C4-2B (cell line): Measurements from ENCODE around the gene MAP2K3.

Source experiments
- ZFX ChIP-seq: fragments of 450-650 bp; IDR thresholded peaks from 2 replicates; pipeline ENCODE4 v1.6.1; 2017
- TF ChIP-seq, protein P1 (sequence below): fragments of 450-650 bp; conservative IDR thresholded peaks from 2 replicates; pipeline ENCODE4 v1.5.1; 2017; ENCODE audit warnings: mild to moderate bottlenecking

DNA sequence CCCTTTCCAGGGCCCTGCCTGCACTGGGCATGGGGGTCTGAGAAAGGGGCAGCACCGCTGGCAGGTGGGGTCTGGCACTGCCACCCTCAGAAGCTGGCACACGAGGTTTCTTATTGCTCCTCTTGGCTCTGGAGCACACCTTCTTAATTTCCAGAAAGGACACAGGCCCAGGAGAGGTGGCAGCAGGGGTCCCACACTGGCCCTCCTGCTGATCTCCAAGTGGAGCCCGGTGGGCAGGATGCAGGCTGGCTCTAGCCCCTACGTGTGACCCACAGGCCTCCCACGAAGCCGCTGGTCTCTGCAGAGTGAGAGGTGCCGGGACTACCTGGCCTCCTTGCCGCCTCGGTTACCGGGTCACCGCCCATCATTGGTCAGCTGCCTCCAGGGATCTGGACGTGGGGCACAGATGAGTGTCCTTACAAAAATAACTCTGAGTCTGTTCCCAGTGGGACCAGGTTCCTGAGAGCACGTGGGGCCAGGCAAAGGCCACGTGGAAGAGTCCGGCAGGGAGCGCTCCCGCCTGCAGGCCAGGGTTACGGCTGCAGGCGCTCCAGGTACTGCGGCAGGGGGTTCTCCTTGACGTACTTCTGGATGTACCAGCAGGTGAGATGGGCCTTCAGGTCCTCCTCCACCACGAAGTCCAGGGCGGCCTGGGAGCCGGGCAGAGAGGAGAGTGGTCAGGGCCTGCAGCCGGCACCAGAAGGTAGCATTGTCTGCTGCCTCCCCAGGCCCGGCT, 41.6 kb upstream of the MAP2K3 start:
- TF ChIP-seq, protein P1, sequence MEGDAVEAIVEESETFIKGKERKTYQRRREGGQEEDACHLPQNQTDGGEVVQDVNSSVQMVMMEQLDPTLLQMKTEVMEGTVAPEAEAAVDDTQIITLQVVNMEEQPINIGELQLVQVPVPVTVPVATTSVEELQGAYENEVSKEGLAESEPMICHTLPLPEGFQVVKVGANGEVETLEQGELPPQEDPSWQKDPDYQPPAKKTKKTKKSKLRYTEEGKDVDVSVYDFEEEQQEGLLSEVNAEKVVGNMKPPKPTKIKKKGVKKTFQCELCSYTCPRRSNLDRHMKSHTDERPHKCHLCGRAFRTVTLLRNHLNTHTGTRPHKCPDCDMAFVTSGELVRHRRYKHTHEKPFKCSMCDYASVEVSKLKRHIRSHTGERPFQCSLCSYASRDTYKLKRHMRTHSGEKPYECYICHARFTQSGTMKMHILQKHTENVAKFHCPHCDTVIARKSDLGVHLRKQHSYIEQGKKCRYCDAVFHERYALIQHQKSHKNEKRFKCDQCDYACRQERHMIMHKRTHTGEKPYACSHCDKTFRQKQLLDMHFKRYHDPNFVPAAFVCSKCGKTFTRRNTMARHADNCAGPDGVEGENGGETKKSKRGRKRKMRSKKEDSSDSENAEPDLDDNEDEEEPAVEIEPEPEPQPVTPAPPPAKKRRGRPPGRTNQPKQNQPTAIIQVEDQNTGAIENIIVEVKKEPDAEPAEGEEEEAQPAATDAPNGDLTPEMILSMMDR: no peak
- TF ChIP-seq ZFX: no peak
